WTC11 (cell line): ENCODE results near the gene ANO7. TPM values are rescaled to one million over a fixed set of nuclear protein-coding genes. Genes with fewer than 3 reads are reported as not detected.
A peak's percentile ranks its signal among the peaks of the same experiment; 100 is the strongest.

ENCODE experiments used
- ATAC-seq: fragments of 200-7000 bp; cut with Tn5 transposase; 2 replicates; pipeline ENCODE4 v1.10.0; 2021; ENCODE audit warnings: mild to moderate bottlenecking, moderate library complexity
- CTCF ChIA-PET: fragments of 300-600 bp; sonication (Branson Sonifier 250); formaldehyde crosslinking; loops from one replicate; lab custom pipeline; 2021; ENCODE audit warnings: antibody characterized with exemption; lab: Charles Lee
- POLR2A ChIA-PET: fragments of 350-600 bp; sonication (Branson Sonifier 250); formaldehyde crosslinking; loops from one replicate; lab custom pipeline; 2021; ENCODE audit warnings: antibody characterized with exemption; lab: Charles Lee
- DNase-seq: peaks from one replicate; pipeline ENCODE4 v3.0.0; 2021; ENCODE audit warnings: low spot score
- H3K27ac Mint-ChIP-seq: 2 replicates; pipeline ENCODE4 v1.8.0; 2021; ENCODE audit warnings: mixed read lengths
- H3K27me3 Mint-ChIP-seq: 2 replicates; pipeline ENCODE4 v1.8.0; 2021; ENCODE audit warnings: low read depth, mild to moderate bottlenecking, moderate library complexity, mixed read lengths
- H3K36me3 Mint-ChIP-seq: 2 replicates; pipeline ENCODE4 v1.8.0; 2021; ENCODE audit warnings: mixed read lengths
- H3K4me1 Mint-ChIP-seq: 2 replicates; pipeline ENCODE4 v1.8.0; 2022; ENCODE audit warnings: mixed read lengths
- H3K4me3 Mint-ChIP-seq: 2 replicates; pipeline ENCODE4 v1.8.0; 2021; ENCODE audit warnings: mild to moderate bottlenecking, moderate library complexity, mixed read lengths
- H3K9me3 Mint-ChIP-seq: 2 replicates; pipeline ENCODE4 v1.8.0; 2021; ENCODE audit warnings: mixed read lengths
- AFF4 ChIP-seq: sonication (generic); formaldehyde crosslinking; IDR thresholded peaks from 2 replicates; pipeline ENCODE4 v1.8.1; 2023; ENCODE audit warnings: mild to moderate bottlenecking, missing genetic modification reagents, borderline replicate concordance
- ARID4B ChIP-seq: sonication (generic); formaldehyde crosslinking; IDR thresholded peaks from 2 replicates; pipeline ENCODE4 v1.8.0; 2023; ENCODE audit warnings: missing genetic modification reagents, mild to moderate bottlenecking, borderline replicate concordance
- ATF3 ChIP-seq: sonication (generic); formaldehyde crosslinking; conservative IDR thresholded peaks from 2 replicates; pipeline ENCODE4 v1.8.1; 2022; ENCODE audit warnings: mild to moderate bottlenecking, missing genetic modification reagents
- E2F4 ChIP-seq: sonication (generic); formaldehyde crosslinking; IDR thresholded peaks from 2 replicates; pipeline ENCODE4 v1.8.1; 2022; ENCODE audit warnings: low read depth, mild to moderate bottlenecking, moderate library complexity, missing genetic modification reagents, borderline replicate concordance
- FOXK1 ChIP-seq: sonication (generic); formaldehyde crosslinking; IDR thresholded peaks from 2 replicates; pipeline ENCODE4 v1.8.0; 2022; ENCODE audit warnings: mild to moderate bottlenecking, moderate library complexity, missing genetic modification reagents
- HMGA2 ChIP-seq: fragments of 250-450 bp; sonication (Bioruptor Pico); IDR thresholded peaks from 2 replicates; pipeline ENCODE4 v1.4.0; 2021; ENCODE audit warnings: mild to moderate bottlenecking, moderate library complexity
- MAX ChIP-seq: sonication (generic); formaldehyde crosslinking; IDR thresholded peaks from 2 replicates; pipeline ENCODE4 v1.8.0; 2022; ENCODE audit warnings: mild to moderate bottlenecking, missing genetic modification reagents
- NFATC4 ChIP-seq: fragments of 250-450 bp; sonication (Bioruptor Pico); IDR thresholded peaks from 2 replicates; pipeline ENCODE4 v1.9.0; 2021; ENCODE audit warnings: mild to moderate bottlenecking
- NR2C2 ChIP-seq: sonication (generic); formaldehyde crosslinking; IDR thresholded peaks from 2 replicates; pipeline ENCODE4 v1.8.0; 2022; ENCODE audit warnings: mild to moderate bottlenecking, missing genetic modification reagents
- PREB ChIP-seq: sonication (generic); formaldehyde crosslinking; IDR thresholded peaks from 2 replicates; pipeline ENCODE4 v1.8.1; 2022; ENCODE audit warnings: mild to moderate bottlenecking, missing genetic modification reagents, moderate library complexity, borderline replicate concordance
- SOX15 ChIP-seq: fragments of 250-450 bp; sonication (Bioruptor Pico); IDR thresholded peaks from 2 replicates; pipeline ENCODE4 v1.9.0; 2021; ENCODE audit warnings: mild to moderate bottlenecking
- SP1 ChIP-seq: sonication (generic); formaldehyde crosslinking; conservative IDR thresholded peaks from 2 replicates; pipeline ENCODE4 v1.8.1; 2022; ENCODE audit warnings: missing genetic modification reagents
- TCF7 ChIP-seq: sonication (generic); formaldehyde crosslinking; IDR thresholded peaks from 2 replicates; pipeline ENCODE4 v1.8.0; 2022; ENCODE audit warnings: mild to moderate bottlenecking, low read depth, missing genetic modification reagents, moderate library complexity
- USF2 ChIP-seq: sonication (generic); formaldehyde crosslinking; IDR thresholded peaks from 2 replicates; pipeline ENCODE4 v1.8.1; 2023; ENCODE audit warnings: mild to moderate bottlenecking, missing genetic modification reagents, moderate library complexity
- ZNF416 ChIP-seq: fragments of 250-450 bp; sonication (Bioruptor Pico); IDR thresholded peaks from 2 replicates; pipeline ENCODE4 v1.9.0; 2021; ENCODE audit warnings: mild to moderate bottlenecking, inconsistent platforms
- ZNF423 ChIP-seq: fragments of 250-450 bp; sonication (Bioruptor Pico); IDR thresholded peaks from 2 replicates; pipeline ENCODE4 v2.1.2; 2022; ENCODE audit warnings: mild to moderate bottlenecking, moderate library complexity
- total RNA-seq: library from RNA; stranded (reverse); gene quantifications from 3 replicates; pipeline ENCODE4 v1.2.3, GENCODE V29; 2021

ANO7 gene
- total RNA-seq, 1 experiment from 2014 or later = 8.0 TPM

GRCh38 chr2:241270531-241270930, 82.1 kb downstream of the ANO7 start (continued):
- TF ChIP-seq ARID4B (CRISPR knock-in tag) (no peak), SOX15 (no peak), NR2C2 (no peak), PREB (CRISPR knock-in tag) (no peak), MAX (CRISPR knock-in tag) (no peak), SP1 (CRISPR knock-in tag) (no peak), ZNF416 (CRISPR knock-in tag) (no peak), AFF4 (CRISPR knock-in tag) (no peak), HMGA2 (CRISPR knock-in tag) (no peak)

- CTCF ChIA-PET = no interaction called here
- peak overlapping the region; percentile 78 for H3K4me3 Mint-ChIP-seq
- peaks cover 9% of the 10 kb centered on the region for H3K36me3 Mint-ChIP-seq
- ATAC-seq (peak; percentile 13), DNase-seq (peak; percentile 28)
- no peaks in the 10 kb centered on the region for H3K27me3 Mint-ChIP-seq
- POLR2A ChIA-PET = no interaction called here
- H3K27ac Mint-ChIP-seq = peak overlapping the region; percentile 32; the same call in 1 of the 2 replicates
- peaks cover 33% of the 10 kb centered on the region for H3K4me1 Mint-ChIP-seq
- peaks cover 13% of the 10 kb centered on the region; the same call in 1 of the 2 replicates for H3K9me3 Mint-ChIP-seq
- peak; percentile 23; the same call in 1 of the 2 replicates for TF ChIP-seq ZNF423 (CRISPR knock-in tag)
- no peak for TF ChIP-seq TCF7 (CRISPR knock-in tag)
- TF ChIP-seq USF2 = no peak
- no peak for TF ChIP-seq ZNF416 (CRISPR knock-in tag)
- TF ChIP-seq ATF3 = no peak
- TF ChIP-seq E2F4 = no peak
- TF ChIP-seq FOXK1 (CRISPR knock-in tag) = no peak
- no peak for TF ChIP-seq NFATC4 (CRISPR knock-in tag)
Observed at GRCh38 chr2:241271706-241272302, 83.3 kb downstream of the ANO7 start.
